GM12872 (cell line): ENCODE data around the gene DCPS.

ENCODE experiments used
- CTCF ChIP-seq: IDR thresholded peaks from 3 replicates; pipeline ENCODE4 v1.5.1; 2011; ENCODE audit warnings: low read depth, mild to moderate bottlenecking, low read length, moderate library complexity; ENCODE audit not compliant: insufficient read depth

The DCPS gene

GRCh38 chr11:126265811-126266210 lies 38.0 kb upstream of the DCPS start:
- TF ChIP-seq CTCF: no peak

- no peak for TF ChIP-seq CTCF
These were observed 36.2 kb upstream of the DCPS start for GRCh38 chr11:126267650-126268049.

- no peak for TF ChIP-seq CTCF
These were observed 35.5 kb upstream of the DCPS start for GRCh38 chr11:126268361-126268707.

GRCh38 chr11:126268708-126269579 lies 34.9 kb upstream of the DCPS start, which contains the start of the genes FOXRED1 and SRPRA:
FOXRED1 (plus strand) TSS chr11:126269154; CDS start chr11:126269207, 53 bp downstream.
SRPRA (minus strand) TSS chr11:126268895; CDS start chr11:126268804, 91 bp downstream.
- TF ChIP-seq CTCF: no peak

GRCh38 chr11:126277322-126277721 lies 26.5 kb upstream of the DCPS start:
- no peak for TF ChIP-seq CTCF

- no peak for TF ChIP-seq CTCF
These were observed 26.1 kb upstream of the DCPS start for GRCh38 chr11:126277780-126278179.

GRCh38 chr11:126279191-126279590 lies 24.7 kb upstream of the DCPS start:
- no peak for TF ChIP-seq CTCF
